Thoracic aorta (tissue), 2 donors: ENCODE measurements around the gene MTMR1. TPM values are rescaled to one million over a fixed set of nuclear protein-coding genes. Genes with fewer than 3 reads are reported as not detected.

Experiments used
- ATAC-seq: fragments of 150-250 bp; one replicate; pipeline ENCODE4 v1.8.0; 2017; ENCODE audit warnings: low read depth; ENCODE audit not compliant: insufficient number of reproducible peaks, low FRiP score
- DNase-seq: peaks from one replicate; pipeline ENCODE4 v3.0.0-alpha.2; 2020; ENCODE audit warnings: low spot score
- H3K27ac ChIP-seq, 2 donors: fragments of 200-600 bp; sonication (generic); 1 replicate in 1 of 2; 2 replicates in 1 of 2; pipeline ENCODE4 v1.5.1; 2016; ENCODE audit warnings: mild to moderate bottlenecking in 2 of 2, moderate library complexity in 2 of 2
- H3K27me3 ChIP-seq: fragments of 200-600 bp; sonication (generic); replicated peaks from 2 replicates; pipeline ENCODE4 v1.6.0; 2016; ENCODE audit warnings: mild to moderate bottlenecking; ENCODE audit not compliant: insufficient read depth
- H3K36me3 ChIP-seq: fragments of 200-600 bp; sonication (generic); one replicate; pipeline ENCODE4 v1.5.1; 2016
- H3K4me1 ChIP-seq, 2 donors: fragments of 200-600 bp; sonication (generic); 1 replicate in 1 of 2; 2 replicates in 1 of 2; pipeline versions ENCODE4 v1.5.1 to v1.6.0; 2016; ENCODE audit warnings: low read depth in 2 of 2, mild to moderate bottlenecking in 1 of 2; ENCODE audit not compliant: control insufficient read depth in 1 of 2
- H3K4me3 ChIP-seq: fragments of 200-600 bp; sonication (generic); 2 replicates; pipeline ENCODE4 v1.5.1; 2016; ENCODE audit warnings: mild to moderate bottlenecking
- H3K9me3 ChIP-seq: fragments of 200-600 bp; sonication (generic); 2 replicates; pipeline ENCODE4 v1.5.1; 2016
- total RNA-seq, 2 donors: library from RNA; depleted of rRNA; stranded (reverse); fragments of >200 nt; gene quantifications; one replicate each; pipeline versions ENCODE4 v1.1.0 to v1.2.3, GENCODE V29; 2016
- TF ChIP-seq, protein P1 (sequence below): fragments of 200-600 bp; sonication (generic); IDR thresholded peaks from one replicate; pipeline ENCODE4 v1.5.1; 2019; ENCODE audit warnings: antibody characterized with exemption

The MTMR1 gene
- total RNA-seq, 2 donors from 2014 or later, result 26.5 to 31.5 TPM

DNA sequence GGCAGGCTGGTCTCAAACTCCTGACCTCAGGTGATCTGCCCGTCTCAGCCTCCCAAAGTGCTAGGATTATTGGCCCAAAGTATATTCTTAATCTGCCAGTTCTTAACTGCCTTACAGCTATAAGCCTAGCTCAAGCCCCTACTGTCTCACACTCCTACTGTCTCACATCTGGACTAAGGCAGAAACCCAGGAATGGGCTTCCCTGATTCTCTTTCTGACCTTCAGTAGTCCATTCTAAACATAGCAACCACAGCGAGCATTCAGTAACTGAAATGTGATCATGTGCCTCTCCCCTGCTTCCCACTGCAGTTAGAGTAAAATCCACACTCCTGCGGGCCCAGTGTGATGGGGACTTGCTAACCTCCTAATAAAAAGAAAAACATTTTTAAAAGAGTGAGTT lies 58.9 kb downstream of the MTMR1 start:
- Histone ChIP-seq H3K4me1 (no peaks in the 10 kb centered on the region), H3K4me3 (no peak overlapping the region), H3K9me3 (no peaks in the 10 kb centered on the region), H3K27me3 (no peaks in the 10 kb centered on the region), H3K36me3 (no peaks in the 10 kb centered on the region), H3K27ac (no peak overlapping the region)
- TF ChIP-seq, protein P1, sequence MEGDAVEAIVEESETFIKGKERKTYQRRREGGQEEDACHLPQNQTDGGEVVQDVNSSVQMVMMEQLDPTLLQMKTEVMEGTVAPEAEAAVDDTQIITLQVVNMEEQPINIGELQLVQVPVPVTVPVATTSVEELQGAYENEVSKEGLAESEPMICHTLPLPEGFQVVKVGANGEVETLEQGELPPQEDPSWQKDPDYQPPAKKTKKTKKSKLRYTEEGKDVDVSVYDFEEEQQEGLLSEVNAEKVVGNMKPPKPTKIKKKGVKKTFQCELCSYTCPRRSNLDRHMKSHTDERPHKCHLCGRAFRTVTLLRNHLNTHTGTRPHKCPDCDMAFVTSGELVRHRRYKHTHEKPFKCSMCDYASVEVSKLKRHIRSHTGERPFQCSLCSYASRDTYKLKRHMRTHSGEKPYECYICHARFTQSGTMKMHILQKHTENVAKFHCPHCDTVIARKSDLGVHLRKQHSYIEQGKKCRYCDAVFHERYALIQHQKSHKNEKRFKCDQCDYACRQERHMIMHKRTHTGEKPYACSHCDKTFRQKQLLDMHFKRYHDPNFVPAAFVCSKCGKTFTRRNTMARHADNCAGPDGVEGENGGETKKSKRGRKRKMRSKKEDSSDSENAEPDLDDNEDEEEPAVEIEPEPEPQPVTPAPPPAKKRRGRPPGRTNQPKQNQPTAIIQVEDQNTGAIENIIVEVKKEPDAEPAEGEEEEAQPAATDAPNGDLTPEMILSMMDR, result no peak
- ATAC-seq (no peak), DNase-seq (no peak)

DNA sequence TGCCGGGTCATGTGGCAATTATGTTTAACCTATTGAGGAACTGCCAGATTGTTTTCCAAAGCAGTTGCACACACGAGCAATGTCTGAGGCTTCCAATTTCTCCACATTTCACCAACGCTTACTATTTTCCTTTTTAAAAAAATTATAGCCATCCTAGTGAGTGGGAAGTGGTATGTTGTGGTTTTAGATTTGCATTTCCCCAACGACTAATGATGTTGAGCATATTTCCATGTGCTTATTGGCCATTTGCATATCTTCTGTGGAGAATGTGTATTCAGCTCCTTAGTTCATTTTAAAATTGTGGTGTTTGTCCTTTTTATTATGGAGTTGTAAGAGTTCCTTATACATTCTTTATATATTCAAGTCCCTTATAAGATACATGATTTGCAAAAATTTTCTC lies 60.2 kb downstream of the MTMR1 start:
- H3K4me1 ChIP-seq, result no peaks in the 10 kb centered on the region
- no peaks in the 10 kb centered on the region for H3K36me3 ChIP-seq
- H3K27me3 ChIP-seq, result no peaks in the 10 kb centered on the region
- H3K9me3 ChIP-seq, result no peaks in the 10 kb centered on the region
- H3K27ac ChIP-seq, result no peak overlapping the region
- H3K4me3 ChIP-seq, result no peak overlapping the region
- no peak for DNase-seq
- TF ChIP-seq, protein P1, result no peak
- no peak for ATAC-seq

DNA sequence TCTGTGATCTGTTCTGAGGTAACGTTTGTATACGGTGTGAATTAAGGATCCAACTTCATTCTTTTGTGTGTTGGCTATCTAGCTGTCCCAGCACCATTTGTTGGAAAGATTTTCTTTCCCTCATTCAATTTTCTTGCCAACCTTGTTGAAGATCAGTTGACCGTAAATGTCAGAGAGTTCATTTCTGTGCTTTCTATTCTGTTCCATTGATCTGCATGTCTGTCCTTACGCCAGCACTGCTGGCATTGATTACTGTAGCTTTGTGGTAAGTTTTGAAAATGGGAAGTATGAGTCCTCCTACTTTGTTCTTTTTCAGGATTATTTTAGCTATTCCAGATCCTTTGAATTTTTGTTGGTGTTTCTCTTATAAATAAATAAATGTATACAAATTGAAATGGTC lies 60.8 kb downstream of the MTMR1 start:
- Histone ChIP-seq H3K4me3 (no peak overlapping the region), H3K4me1 (no peaks in the 10 kb centered on the region), H3K9me3 (no peaks in the 10 kb centered on the region), H3K36me3 (no peaks in the 10 kb centered on the region), H3K27me3 (no peaks in the 10 kb centered on the region), H3K27ac (no peak overlapping the region)
- no peak for ATAC-seq
- TF ChIP-seq, protein P1, result no peak
- DNase-seq, result no peak

DNA sequence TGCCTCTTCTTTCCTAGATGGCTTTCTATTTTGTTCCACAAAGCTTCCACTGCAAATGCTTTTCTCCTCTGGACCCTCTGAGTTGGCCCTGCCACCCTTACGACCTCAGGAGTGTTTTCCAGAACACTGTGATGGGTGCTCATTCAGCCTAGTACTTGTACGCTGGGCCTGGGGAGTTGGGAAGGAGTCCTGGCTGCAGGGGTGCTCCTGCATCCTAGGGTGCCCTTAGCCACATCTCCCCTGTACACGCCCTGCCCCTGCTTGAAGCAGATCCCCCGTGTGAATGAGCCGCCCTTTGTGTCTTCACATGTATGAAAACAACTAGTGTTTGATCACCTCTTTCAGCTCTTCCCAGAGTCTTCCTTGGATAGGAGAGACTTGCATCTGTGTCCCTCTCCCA lies 64.2 kb downstream of the MTMR1 start:
- no peak overlapping the region for H3K27ac ChIP-seq
- no peaks in the 10 kb centered on the region for H3K27me3 ChIP-seq
- H3K4me3 ChIP-seq, result no peak overlapping the region
- no peaks in the 10 kb centered on the region for H3K9me3 ChIP-seq
- ATAC-seq (no peak), DNase-seq (no peak)
- no peaks in the 10 kb centered on the region for H3K36me3 ChIP-seq
- H3K4me1 ChIP-seq, result no peaks in the 10 kb centered on the region
- TF ChIP-seq, protein P1, result no peak

DNA sequence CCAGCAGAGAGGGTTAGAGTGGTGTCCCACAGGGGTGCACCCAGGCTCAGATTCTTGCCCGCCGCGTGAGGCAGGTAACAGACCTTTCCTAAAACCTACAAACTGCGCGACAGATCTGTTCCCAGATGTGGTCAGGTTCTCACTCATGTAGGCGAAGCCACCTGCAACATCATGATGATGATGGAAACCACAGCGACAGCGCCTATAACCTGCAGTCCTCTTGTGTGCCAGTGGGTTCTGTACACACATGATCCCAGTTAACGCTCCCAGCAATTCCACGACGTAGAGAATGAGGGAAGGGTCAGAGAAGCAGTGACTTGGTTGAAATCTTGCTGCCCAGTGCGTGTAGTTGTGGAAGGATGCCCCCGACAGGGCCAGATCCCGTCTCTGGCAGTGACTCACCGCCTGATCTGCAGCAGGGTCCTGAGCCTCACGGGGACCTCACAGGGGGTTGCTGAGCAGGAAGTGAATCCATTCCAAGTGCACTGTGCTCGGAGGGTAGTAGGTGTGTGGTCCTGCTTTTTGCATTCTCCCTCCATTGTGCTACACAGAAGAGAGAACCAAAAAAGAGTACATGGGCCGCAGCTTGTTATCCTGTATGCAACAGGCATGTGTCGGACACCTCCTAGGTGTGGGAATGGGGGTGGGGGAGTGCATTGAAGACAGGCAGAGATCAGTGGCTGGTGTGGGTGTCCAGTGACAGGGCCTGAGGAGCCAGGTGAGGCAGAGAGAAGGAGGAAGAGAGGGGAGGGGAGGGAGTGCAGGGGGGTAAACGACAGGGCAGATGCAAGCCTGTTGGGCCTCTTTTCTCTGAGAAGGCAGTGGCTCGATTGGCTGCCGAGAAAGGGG lies 66.6 kb downstream of the MTMR1 start:
- TF ChIP-seq, protein P1, result no peak
- no peaks in the 10 kb centered on the region for H3K9me3 ChIP-seq
- no peak overlapping the region for H3K27ac ChIP-seq

More for the DNA sequence above, 66.6 kb downstream of the MTMR1 start:
- Histone ChIP-seq H3K4me3 (no peak overlapping the region), H3K27me3 (no peaks in the 10 kb centered on the region), H3K4me1 (no peaks in the 10 kb centered on the region), H3K36me3 (no peaks in the 10 kb centered on the region)
- DNase-seq (no peak), ATAC-seq (no peak)
